Bladder microvascular endothelial cell (primary cell): ENCODE results near the gene CENPQ. TPM values are rescaled to one million over a fixed set of nuclear protein-coding genes. Genes with fewer than 3 reads are reported as not detected.

Experiments
- total RNA-seq: library from RNA; depleted of rRNA; stranded (reverse); fragments of >200 nt; gene quantifications from 2 replicates; pipeline ENCODE4 v1.2.3, GENCODE V29; 2014

Gene CENPQ
- 4.8 and 6.6 TPM in 2 replicates for total RNA-seq

GRCh38 chr6:49462927-49463611, at the start of gene CENPQ, which contains the start of gene MMUT:
CENPQ (plus strand) TSS chr6:49463370; CDS start chr6:49470177, 6,807 bp downstream.
MMUT (minus strand) TSS chr6:49463253; CDS start chr6:49459466, 3,787 bp downstream.

GRCh38 chr6:49499623-49500022, 36.5 kb downstream of the CENPQ start, which contains the start of gene GLYATL3:
GLYATL3 (plus strand) TSS chr6:49499923; CDS start chr6:49511991, 12,068 bp downstream.

Other genes starting within 250 kb of the CENPQ start
- gene MMUT, start 117 bp upstream of the CENPQ start, total RNA-seq, result 9.2 and 16.4 TPM in 2 replicates
- not detected in 2 replicates for gene GLYATL3, start 36.6 kb downstream of the CENPQ start, total RNA-seq
- gene C6orf141, start 87.3 kb downstream of the CENPQ start, total RNA-seq, result 20.6 and 55.0 TPM in 2 replicates
- gene RHAG, start 173.5 kb downstream of the CENPQ start, total RNA-seq, result not detected in 2 replicates